Naive thymus-derived CD4-positive, alpha-beta T cell (primary cell): Measurements from ENCODE around the gene PRIMPOL. TPM values are rescaled to one million over a fixed set of nuclear protein-coding genes. Genes with fewer than 3 reads are reported as not detected.

Experiments
- ATAC-seq: fragments of 150-1000 bp; cut with Tn5 transposase; 2 replicates; pipeline ENCODE4 v1.10.0; 2021; ENCODE audit warnings: mild to moderate bottlenecking, moderate library complexity
- CTCF ChIA-PET: fragments of 350-600 bp; sonication (Branson Sonifier 250); formaldehyde crosslinking; loops from one replicate; lab custom pipeline; 2021; ENCODE audit warnings: antibody characterized with exemption; lab: Charles Lee
- POLR2A ChIA-PET: fragments of 350-600 bp; sonication (Branson Sonifier 250); formaldehyde crosslinking; loops from one replicate; lab custom pipeline; 2021; ENCODE audit warnings: antibody characterized with exemption, inconsistent platforms; lab: Charles Lee
- DNase-seq, 9 donors: peaks; one replicate each; pipeline versions ENCODE4 v3.0.0 to v3.0.0-alpha.2; 2020 to 2022; ENCODE audit warnings: mixed read lengths in 1 of 9
- H3K27ac ChIP-seq: one replicate; pipeline ENCODE4 v1.7.0; 2013; ENCODE audit warnings: mild to moderate bottlenecking, low read depth, low read length, moderate library complexity
- H3K27me3 ChIP-seq, 2 donors: one replicate each; pipeline ENCODE4 v1.7.0; 2013; ENCODE audit warnings: low read length in 2 of 2, mild to moderate bottlenecking in 2 of 2, moderate library complexity in 2 of 2; ENCODE audit not compliant: control insufficient read depth in 2 of 2, insufficient read depth in 2 of 2
- H3K36me3 ChIP-seq, 3 experiments: 1 replicate in 2 of 3; 2 replicates in 1 of 3; pipeline ENCODE4 v1.7.0; 2013; ENCODE audit warnings: low read length in 3 of 3, mild to moderate bottlenecking in 3 of 3, moderate library complexity in 1 of 3; ENCODE audit not compliant: insufficient read depth in 3 of 3, control insufficient read depth in 2 of 3
- H3K4me1 ChIP-seq, 2 donors: one replicate each; pipeline ENCODE4 v1.7.0; 2013; ENCODE audit warnings: low read length in 2 of 2, mild to moderate bottlenecking in 2 of 2, moderate library complexity in 1 of 2; ENCODE audit not compliant: control insufficient read depth in 2 of 2, insufficient read depth in 2 of 2
- H3K4me3 ChIP-seq: 2 replicates; pipeline ENCODE4 v1.7.0; 2013; ENCODE audit warnings: mild to moderate bottlenecking, low read length
- H3K9me3 ChIP-seq, 3 experiments: 1 replicate in 2 of 3; 2 replicates in 1 of 3; pipeline ENCODE4 v1.7.0; 2013; ENCODE audit warnings: low read length in 3 of 3; ENCODE audit not compliant: control insufficient read depth in 2 of 3
- H3K27ac Mint-ChIP-seq, 9 donors: one replicate each; pipeline ENCODE4 v1.8.0; 2020 to 2022; ENCODE audit warnings: mixed read lengths in 9 of 9, mild to moderate bottlenecking in 8 of 9, moderate library complexity in 5 of 9, inconsistent platforms in 2 of 9
- H3K27me3 Mint-ChIP-seq, 5 donors: one replicate each; pipeline ENCODE4 v1.8.0; 2021 to 2022; ENCODE audit warnings: mixed read lengths in 5 of 5, mild to moderate bottlenecking in 1 of 5
- H3K36me3 Mint-ChIP-seq, 5 donors: one replicate each; pipeline ENCODE4 v1.8.0; 2020 to 2022; ENCODE audit warnings: mixed read lengths in 5 of 5, mild to moderate bottlenecking in 3 of 5, inconsistent platforms in 1 of 5
- H3K4me1 Mint-ChIP-seq, 7 donors: one replicate each; pipeline ENCODE4 v1.8.0; 2020 to 2022; ENCODE audit warnings: mixed read lengths in 7 of 7, mild to moderate bottlenecking in 3 of 7, inconsistent platforms in 1 of 7
- H3K4me3 Mint-ChIP-seq, 10 donors: one replicate each; pipeline ENCODE4 v1.8.0; 2020 to 2022; ENCODE audit warnings: mild to moderate bottlenecking in 10 of 10, mixed read lengths in 10 of 10, moderate library complexity in 6 of 10, inconsistent platforms in 2 of 10
- H3K9me3 Mint-ChIP-seq, 11 donors: one replicate each; pipeline ENCODE4 v1.8.0; 2020 to 2022; ENCODE audit warnings: mixed read lengths in 11 of 11, mild to moderate bottlenecking in 4 of 11, inconsistent platforms in 1 of 11, moderate library complexity in 1 of 11
- intact Hi-C, 2 donors: fragments of 100-400 bp; cut with micrococcal nuclease; formaldehyde crosslinking; loops; one replicate each; pipeline ENCODE4 v1.15.1; 2023
- polyA plus RNA-seq, 2 donors: library from polyadenylated mRNA; unstranded; fragments of 300-500 nt; fragmentation: Illumina TruSeq; gene quantifications; one replicate each; pipeline ENCODE4 v1.2.3, GENCODE V29; 2021
- total RNA-seq, 6 experiments: library from RNA in 5 of 6; stranded (reverse) in 5 of 6; gene quantifications; 1 replicate in 5 of 6; 2 replicates in 1 of 6; pipeline ENCODE4 v1.2.3 and lab custom pipeline; 2021 to 2026

PRIMPOL gene
- total and polyA plus RNA-seq, 7 experiments from 2014 or later, result 12.1 to 19.3 (median 16.5) TPM

DNA sequence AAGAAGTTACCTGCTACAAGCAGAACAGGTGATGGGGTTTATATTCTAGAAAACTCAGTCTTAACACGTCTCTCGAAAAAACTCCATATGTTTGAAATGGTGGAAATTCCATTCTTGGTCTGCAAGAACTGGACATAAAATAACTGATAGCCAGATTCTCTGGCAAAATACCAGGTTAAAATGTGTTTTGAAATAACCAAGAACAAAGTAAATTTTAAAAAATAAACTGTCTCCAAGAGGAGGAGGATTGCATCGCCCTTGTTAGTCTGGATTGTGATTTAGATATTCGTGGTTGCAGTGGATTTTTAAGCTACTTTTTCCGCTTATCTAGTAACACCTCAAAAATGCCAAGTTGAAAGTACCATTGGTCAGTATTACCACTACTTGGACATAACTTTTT lies 43.5 kb downstream of the PRIMPOL start:
- H3K9me3 Mint-ChIP-seq, result peaks cover 0 to 2% (median 0%) of the 10 kb centered on the region in 11 donors
- POLR2A ChIA-PET, result no interaction called here
- H3K27me3 ChIP-seq, result no peaks in the 10 kb centered on the region
- no peaks in the 10 kb centered on the region for H3K4me1 ChIP-seq
- H3K4me3 ChIP-seq, result no peak overlapping the region
- no peak overlapping the region for H3K4me3 Mint-ChIP-seq
- peaks cover 4 to 9% (median 6%) of the 10 kb centered on the region in 3 experiments for H3K36me3 ChIP-seq
- DNase-seq, result no peak
- H3K27me3 Mint-ChIP-seq, result no peaks in the 10 kb centered on the region
- no peak for ATAC-seq
- H3K36me3 Mint-ChIP-seq, result peaks cover 4 to 43% (median 21%) of the 10 kb centered on the region in 5 donors
- intact Hi-C loops, result no loop called here
- no peaks in the 10 kb centered on the region for H3K9me3 ChIP-seq
- no peak overlapping the region for H3K27ac Mint-ChIP-seq
- CTCF ChIA-PET, result no interaction called here
- H3K4me1 Mint-ChIP-seq, result peaks cover 0 to 20% (median 0%) of the 10 kb centered on the region in 7 donors
- no peak overlapping the region for H3K27ac ChIP-seq

GRCh38 chr4:184694412-184694956 lies 44.9 kb downstream of the PRIMPOL start:
- Mint-ChIP-seq H3K4me3 (no peak overlapping the region), H3K4me1 (peaks cover 0 to 11% (median 0%) of the 10 kb centered on the region in 7 donors), H3K36me3 (peaks cover 4 to 43% (median 21%) of the 10 kb centered on the region in 5 donors), H3K9me3 (peaks cover 0 to 2% (median 0%) of the 10 kb centered on the region in 11 donors), H3K27me3 (no peaks in the 10 kb centered on the region), H3K27ac (no peak overlapping the region)
- intact Hi-C loops, result no loop called here
- no peaks in the 10 kb centered on the region for H3K9me3 ChIP-seq
- no peaks in the 10 kb centered on the region for H3K27me3 ChIP-seq
- no peaks in the 10 kb centered on the region for H3K4me1 ChIP-seq
- H3K36me3 ChIP-seq, result peaks cover 4 to 9% (median 6%) of the 10 kb centered on the region in 3 experiments
- ATAC-seq (no peak), DNase-seq (no peak)
- H3K27ac ChIP-seq, result no peak overlapping the region
- no peak overlapping the region for H3K4me3 ChIP-seq
- POLR2A ChIA-PET, result interaction anchor here (0.8 kb wide), 1 partner anchor 10 kb away, joined by 3 read pairs; no protein-coding TSS in a partner anchor
- CTCF ChIA-PET, result no interaction called here

DNA sequence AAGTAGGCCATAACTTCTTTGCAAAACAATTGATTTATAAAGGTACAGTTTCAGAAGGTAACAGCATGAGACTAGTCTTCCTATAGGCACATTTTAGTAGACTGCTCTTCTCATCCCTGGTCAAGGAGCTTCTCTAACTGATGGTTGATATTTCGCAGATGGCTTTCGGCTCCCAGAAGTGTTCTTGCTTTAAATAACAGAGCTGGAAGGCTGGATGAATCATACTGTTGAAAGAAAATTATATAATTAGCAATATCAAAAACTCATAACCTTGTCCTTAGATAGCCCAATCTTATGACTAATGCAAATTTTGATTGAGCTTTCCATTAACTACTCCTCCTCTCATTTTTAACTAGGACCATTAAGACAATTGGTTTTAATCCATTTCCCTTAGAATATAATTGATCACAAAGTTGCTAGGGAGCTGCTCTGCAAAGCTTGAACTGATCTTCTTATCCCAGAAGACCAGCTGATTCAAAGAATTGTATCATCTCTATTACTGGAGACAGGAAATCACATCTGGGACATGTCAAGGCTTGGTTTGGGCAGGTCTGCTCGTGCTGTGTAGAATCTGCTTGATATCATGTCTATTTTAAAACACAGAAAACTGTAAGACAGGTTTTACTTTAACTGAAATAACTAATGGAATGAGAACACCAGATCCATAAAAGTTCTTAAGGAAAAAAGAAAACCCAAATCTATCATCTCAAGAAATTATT lies 45.8 kb downstream of the PRIMPOL start:
- ChIA-PET CTCF (no interaction called here), POLR2A (interaction anchor here (0.8 kb wide), 1 partner anchor 9 kb away, joined by 3 read pairs; no protein-coding TSS in a partner anchor)
- H3K27ac Mint-ChIP-seq, result peak overlapping the region in 2 of 9 donors; percentile 17 to 50
- ATAC-seq, result no peak
- peaks cover 4 to 9% (median 6%) of the 10 kb centered on the region in 3 experiments for H3K36me3 ChIP-seq
- no peaks in the 10 kb centered on the region for H3K27me3 ChIP-seq
- no peak overlapping the region for H3K4me3 Mint-ChIP-seq
- H3K4me1 Mint-ChIP-seq, result peaks cover 0 to 11% (median 0%) of the 10 kb centered on the region in 7 donors
- no peak overlapping the region for H3K27ac ChIP-seq
- no peaks in the 10 kb centered on the region for H3K9me3 ChIP-seq
- H3K4me1 ChIP-seq, result no peaks in the 10 kb centered on the region
- no peak for DNase-seq
- H3K9me3 Mint-ChIP-seq, result peaks cover 0 to 2% (median 0%) of the 10 kb centered on the region in 11 donors
- H3K36me3 Mint-ChIP-seq, result peaks cover 4 to 43% (median 21%) of the 10 kb centered on the region in 5 donors
- no peaks in the 10 kb centered on the region for H3K27me3 Mint-ChIP-seq
- intact Hi-C loops, result no loop called here
- H3K4me3 ChIP-seq, result no peak overlapping the region

DNA sequence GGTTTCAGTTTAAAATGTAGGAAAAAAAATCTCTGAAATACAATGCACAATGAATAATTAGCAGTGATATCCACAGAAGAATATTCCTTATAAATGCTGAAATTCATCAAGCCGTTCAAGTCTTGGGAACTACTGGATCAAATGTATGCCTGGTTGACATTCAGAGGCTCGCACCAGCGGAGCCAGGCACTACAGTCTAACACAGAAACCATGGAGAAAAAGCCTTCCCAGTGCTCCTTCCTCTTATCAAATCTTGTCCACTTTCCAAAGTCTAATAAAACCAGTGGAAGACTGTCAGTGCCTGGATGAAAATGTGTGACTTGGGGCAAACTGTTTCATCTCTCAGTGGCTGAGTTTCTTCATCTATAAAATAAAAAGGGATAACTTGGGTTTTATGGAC lies 48.4 kb downstream of the PRIMPOL start:
- no peaks in the 10 kb centered on the region for H3K9me3 ChIP-seq
- no peaks in the 10 kb centered on the region for H3K4me1 ChIP-seq
- H3K4me3 ChIP-seq, result no peak overlapping the region
- Mint-ChIP-seq H3K27ac (no peak overlapping the region), H3K4me1 (peaks cover 0 to 9% (median 0%) of the 10 kb centered on the region in 7 donors), H3K4me3 (no peak overlapping the region), H3K36me3 (peaks cover 4 to 30% (median 15%) of the 10 kb centered on the region in 5 donors), H3K9me3 (no peaks in the 10 kb centered on the region), H3K27me3 (no peaks in the 10 kb centered on the region)
- POLR2A ChIA-PET, result no interaction called here
- no peak for ATAC-seq
- CTCF ChIA-PET, result interaction anchor here (0.6 kb wide), 1 partner anchor 35 kb away, joined by 3 read pairs; no protein-coding TSS in a partner anchor
- H3K27me3 ChIP-seq, result no peaks in the 10 kb centered on the region
- H3K36me3 ChIP-seq, result peaks cover 4 to 9% (median 6%) of the 10 kb centered on the region in 3 experiments
- no peak overlapping the region for H3K27ac ChIP-seq
- intact Hi-C loops, result no loop called here
- no peak for DNase-seq

DNA sequence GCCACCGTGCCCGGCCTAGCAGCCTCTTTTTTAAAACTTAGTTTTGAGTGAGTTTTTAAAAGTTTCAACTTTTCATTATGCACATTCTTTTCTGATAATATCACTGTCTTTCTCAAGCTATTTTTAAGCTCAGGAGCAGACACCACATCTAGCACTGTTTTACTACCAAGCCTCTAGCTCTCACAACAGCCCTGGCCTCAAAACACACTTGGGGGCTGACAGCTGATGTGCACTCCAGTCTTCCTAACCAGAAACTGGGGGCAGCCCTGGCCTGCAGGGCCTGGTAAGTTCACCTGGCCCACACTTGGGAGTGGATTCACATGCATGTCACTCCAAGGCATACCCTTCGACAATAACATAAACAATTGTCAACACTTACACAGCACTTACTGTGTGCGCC lies 50.4 kb downstream of the PRIMPOL start:
- Mint-ChIP-seq H3K36me3 (peaks cover 4 to 20% (median 6%) of the 10 kb centered on the region in 5 donors), H3K4me3 (no peak overlapping the region), H3K27ac (no peak overlapping the region), H3K4me1 (peaks cover 0 to 11% (median 0%) of the 10 kb centered on the region in 7 donors), H3K27me3 (no peaks in the 10 kb centered on the region), H3K9me3 (no peaks in the 10 kb centered on the region)
- ATAC-seq (no peak), DNase-seq (no peak)
- no peaks in the 10 kb centered on the region for H3K9me3 ChIP-seq
- H3K4me1 ChIP-seq, result no peaks in the 10 kb centered on the region
- no peak overlapping the region for H3K27ac ChIP-seq
- no peaks in the 10 kb centered on the region for H3K27me3 ChIP-seq
- no peak overlapping the region for H3K4me3 ChIP-seq
- POLR2A ChIA-PET, result no interaction called here
- peaks cover 0 to 3% (median 0%) of the 10 kb centered on the region in 3 experiments for H3K36me3 ChIP-seq
- CTCF ChIA-PET, result interaction anchor here (1.0 kb wide), 1 partner anchor 16 kb away, joined by 3 read pairs; no protein-coding TSS in a partner anchor
- intact Hi-C loops, result no loop called here

DNA sequence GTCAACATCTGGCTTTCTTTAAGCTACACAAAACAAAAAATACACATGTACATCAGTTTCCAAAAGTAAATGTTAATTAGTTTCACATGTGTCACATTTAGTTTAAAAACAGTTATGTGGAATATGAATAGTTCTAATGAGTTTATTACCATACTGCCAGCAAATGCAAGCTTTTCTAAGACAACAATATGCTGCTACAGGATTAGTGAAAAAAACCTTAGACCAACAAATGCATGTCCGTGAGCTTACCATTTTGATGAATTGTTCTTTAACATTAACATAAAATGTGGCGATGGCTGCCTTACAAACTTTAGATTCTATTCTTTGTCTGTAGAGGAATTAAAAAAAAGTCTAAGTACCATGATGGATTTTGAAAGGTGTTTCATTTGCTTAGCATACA lies 52.6 kb downstream of the PRIMPOL start:
- Histone ChIP-seq H3K36me3 (peaks cover 0 to under 1% (median 0%) of the 10 kb centered on the region in 3 experiments), H3K4me3 (no peak overlapping the region), H3K9me3 (no peaks in the 10 kb centered on the region), H3K27me3 (no peaks in the 10 kb centered on the region), H3K27ac (no peak overlapping the region), H3K4me1 (no peaks in the 10 kb centered on the region)
- Mint-ChIP-seq H3K4me3 (no peak overlapping the region), H3K36me3 (peaks cover 0 to 33% (median 6%) of the 10 kb centered on the region in 5 donors), H3K9me3 (no peaks in the 10 kb centered on the region), H3K27ac (no peak overlapping the region), H3K4me1 (peaks cover 0 to 22% (median 0%) of the 10 kb centered on the region in 7 donors), H3K27me3 (no peaks in the 10 kb centered on the region)
- no peak for ATAC-seq
- POLR2A ChIA-PET, result interaction anchor here (0.9 kb wide), 1 partner anchor 23 kb away, joined by 3 read pairs; no protein-coding TSS in a partner anchor
- CTCF ChIA-PET, result no interaction called here
- intact Hi-C loops, result no loop called here
- DNase-seq, result no peak
